ENCODE results near the gene CNPPD1. TPM values are rescaled to one million over a fixed set of nuclear protein-coding genes. Genes with fewer than 3 reads are reported as not detected.

CNPPD1 gene
- total RNA-seq, 2 donors from 2014 or later, result 60.4 to 67.0 TPM

- Mint-ChIP-seq H3K27me3 (no peaks in the 10 kb centered on the region), H3K4me3 (no peak overlapping the region), H3K9me3 (no peaks in the 10 kb centered on the region), H3K36me3 (ENCODE audit: low read depth) (no peaks in the 10 kb centered on the region), H3K27ac (peak overlapping the region; percentile 7), H3K4me1 (peaks cover 10% of the 10 kb centered on the region)
- no peak for ATAC-seq (replicated peaks)
Measured at GRCh38 chr2:219165058-219165911, 11.4 kb downstream of the CNPPD1 start.

- H3K27me3 Mint-ChIP-seq, result no peaks in the 10 kb centered on the region
- H3K4me3 Mint-ChIP-seq, result no peak overlapping the region
- no peaks in the 10 kb centered on the region for H3K9me3 Mint-ChIP-seq
- H3K27ac Mint-ChIP-seq, result peak overlapping the region; percentile 5
- peaks cover 2% of the 10 kb centered on the region for H3K36me3 Mint-ChIP-seq (ENCODE audit: low read depth)
- ATAC-seq (replicated peaks), result no peak
- peaks cover 15% of the 10 kb centered on the region for H3K4me1 Mint-ChIP-seq
Measured at GRCh38 chr2:219163156-219163555, 13.6 kb downstream of the CNPPD1 start.

GRCh38 chr2:219161097-219161496 is 15.6 kb downstream of the CNPPD1 start:
- H3K27me3 Mint-ChIP-seq, result no peaks in the 10 kb centered on the region
- H3K4me3 Mint-ChIP-seq, result peak overlapping the region; percentile 84
- no peak for ATAC-seq (replicated peaks)
- peaks cover 22% of the 10 kb centered on the region for H3K36me3 Mint-ChIP-seq (ENCODE audit: low read depth)
- no peaks in the 10 kb centered on the region for H3K9me3 Mint-ChIP-seq
- H3K27ac Mint-ChIP-seq, result peak overlapping the region; percentile 93
- H3K4me1 Mint-ChIP-seq, result peaks cover 15% of the 10 kb centered on the region

- peak within 1 kb of the TSS; percentile 84 for H3K4me3 Mint-ChIP-seq
- peaks cover 24% of the 10 kb centered on the region for H3K36me3 Mint-ChIP-seq (ENCODE audit: low read depth)
- H3K9me3 Mint-ChIP-seq, result no peaks in the 10 kb centered on the region
- H3K4me1 Mint-ChIP-seq, result peaks cover 15% of the 10 kb centered on the region
- peak; percentile 89 for ATAC-seq (replicated peaks)
- H3K27me3 Mint-ChIP-seq, result no peaks in the 10 kb centered on the region
- peak within 1 kb of the TSS; percentile 93 for H3K27ac Mint-ChIP-seq
Measured at GRCh38 chr2:219160186-219161017, 16.3 kb downstream of the CNPPD1 start, which contains the start of gene NHEJ1. Gene NHEJ1 (minus strand): TSS chr2:219160815. CDS start chr2:219158362, 2,453 bp downstream.

GRCh38 chr2:219159771-219160185 is 16.9 kb downstream of the CNPPD1 start:
- Mint-ChIP-seq H3K27me3 (no peaks in the 10 kb centered on the region), H3K27ac (peak overlapping the region; percentile 93)
- no peak for ATAC-seq (replicated peaks)

GRCh38 chr2:219158586-219158985 is 18.1 kb downstream of the CNPPD1 start:
- H3K9me3 Mint-ChIP-seq, result no peaks in the 10 kb centered on the region
- H3K36me3 Mint-ChIP-seq (ENCODE audit: low read depth), result peaks cover 34% of the 10 kb centered on the region
- peak overlapping the region; percentile 84 for H3K4me3 Mint-ChIP-seq
- H3K27ac Mint-ChIP-seq, result no peak overlapping the region
- no peak for ATAC-seq (replicated peaks)
- no peaks in the 10 kb centered on the region for H3K27me3 Mint-ChIP-seq
- H3K4me1 Mint-ChIP-seq, result peaks cover 15% of the 10 kb centered on the region

More at GRCh38 chr2:219159771-219160185, 16.9 kb downstream of the CNPPD1 start:
- H3K36me3 Mint-ChIP-seq (ENCODE audit: low read depth), result peaks cover 24% of the 10 kb centered on the region
- H3K4me3 Mint-ChIP-seq, result peak overlapping the region; percentile 84
- H3K9me3 Mint-ChIP-seq, result no peaks in the 10 kb centered on the region
- peaks cover 15% of the 10 kb centered on the region for H3K4me1 Mint-ChIP-seq

GRCh38 chr2:219158025-219158424 is 18.7 kb downstream of the CNPPD1 start:
- H3K9me3 Mint-ChIP-seq, result no peaks in the 10 kb centered on the region
- no peak overlapping the region for H3K27ac Mint-ChIP-seq
- peaks cover 15% of the 10 kb centered on the region for H3K4me1 Mint-ChIP-seq
- H3K4me3 Mint-ChIP-seq, result no peak overlapping the region
- peaks cover 39% of the 10 kb centered on the region for H3K36me3 Mint-ChIP-seq (ENCODE audit: low read depth)
- no peak for ATAC-seq (replicated peaks)
- no peaks in the 10 kb centered on the region for H3K27me3 Mint-ChIP-seq

GRCh38 chr2:219157396-219157795 is 19.3 kb downstream of the CNPPD1 start:
- peaks cover 15% of the 10 kb centered on the region for H3K4me1 Mint-ChIP-seq
- no peak overlapping the region for H3K4me3 Mint-ChIP-seq
- ATAC-seq (replicated peaks), result no peak
- no peaks in the 10 kb centered on the region for H3K27me3 Mint-ChIP-seq
- H3K9me3 Mint-ChIP-seq, result no peaks in the 10 kb centered on the region
- H3K36me3 Mint-ChIP-seq (ENCODE audit: low read depth), result peaks cover 41% of the 10 kb centered on the region
- no peak overlapping the region for H3K27ac Mint-ChIP-seq

- Mint-ChIP-seq H3K36me3 (ENCODE audit: low read depth) (peaks cover 63% of the 10 kb centered on the region), H3K9me3 (no peaks in the 10 kb centered on the region), H3K4me3 (no peak overlapping the region), H3K27me3 (no peaks in the 10 kb centered on the region), H3K27ac (no peak overlapping the region), H3K4me1 (peaks cover 5% of the 10 kb centered on the region)
- peak; percentile 54 for ATAC-seq (replicated peaks)
Measured at GRCh38 chr2:219155054-219155644, 21.6 kb downstream of the CNPPD1 start.

- Mint-ChIP-seq H3K4me1 (no peaks in the 10 kb centered on the region), H3K27me3 (no peaks in the 10 kb centered on the region), H3K27ac (no peak overlapping the region), H3K4me3 (no peak overlapping the region), H3K9me3 (no peaks in the 10 kb centered on the region), H3K36me3 (ENCODE audit: low read depth) (peaks cover 93% of the 10 kb centered on the region)
- ATAC-seq (replicated peaks), result no peak
Measured at GRCh38 chr2:219149667-219150066, 27.1 kb downstream of the CNPPD1 start.

GRCh38 chr2:219142329-219142728 is 34.4 kb downstream of the CNPPD1 start:
- no peak for ATAC-seq (replicated peaks)
- no peaks in the 10 kb centered on the region for H3K4me1 Mint-ChIP-seq
- no peak overlapping the region for H3K4me3 Mint-ChIP-seq
- no peaks in the 10 kb centered on the region for H3K27me3 Mint-ChIP-seq
- H3K36me3 Mint-ChIP-seq (ENCODE audit: low read depth), result peaks cover 98% of the 10 kb centered on the region
- no peaks in the 10 kb centered on the region for H3K9me3 Mint-ChIP-seq
- H3K27ac Mint-ChIP-seq, result no peak overlapping the region

- Mint-ChIP-seq H3K9me3 (no peaks in the 10 kb centered on the region), H3K4me3 (no peak overlapping the region), H3K27ac (no peak overlapping the region), H3K36me3 (ENCODE audit: low read depth) (peaks cover 86% of the 10 kb centered on the region), H3K27me3 (no peaks in the 10 kb centered on the region), H3K4me1 (no peaks in the 10 kb centered on the region)
- no peak for ATAC-seq (replicated peaks)
Measured at GRCh38 chr2:219140722-219141121, 36.0 kb downstream of the CNPPD1 start.

- H3K27ac Mint-ChIP-seq, result no peak overlapping the region
- no peak overlapping the region for H3K4me3 Mint-ChIP-seq
- no peaks in the 10 kb centered on the region for H3K9me3 Mint-ChIP-seq
- H3K36me3 Mint-ChIP-seq (ENCODE audit: low read depth), result peaks cover 30% of the 10 kb centered on the region
- no peaks in the 10 kb centered on the region for H3K4me1 Mint-ChIP-seq
- H3K27me3 Mint-ChIP-seq, result no peaks in the 10 kb centered on the region
- no peak for ATAC-seq (replicated peaks)
Measured at GRCh38 chr2:219133976-219134375, 42.7 kb downstream of the CNPPD1 start.

- Mint-ChIP-seq H3K27ac (no peak overlapping the region), H3K27me3 (no peaks in the 10 kb centered on the region), H3K9me3 (no peaks in the 10 kb centered on the region), H3K4me1 (no peaks in the 10 kb centered on the region), H3K36me3 (ENCODE audit: low read depth) (peaks cover 10% of the 10 kb centered on the region), H3K4me3 (no peak overlapping the region)
- ATAC-seq (replicated peaks), result no peak
Measured at GRCh38 chr2:219131744-219132143, 45.0 kb downstream of the CNPPD1 start.
